HG03354 (cell line): ENCODE data around the gene GPX4.
"Not testable (repeated sequence)": the region's sequence is repeated elsewhere in the genome, so short reads cannot be mapped to it uniquely, and the experiment has no call there.

ENCODE experiments used
- ATAC-seq: cut with Tn5 transposase; IDR thresholded peaks from one replicate; pipeline ENCODE4 v1.9.1; 2021; ENCODE audit warnings: mild to moderate bottlenecking; ENCODE audit not compliant: unreplicated experiment, poor library complexity, severe bottlenecking

The GPX4 gene

DNA sequence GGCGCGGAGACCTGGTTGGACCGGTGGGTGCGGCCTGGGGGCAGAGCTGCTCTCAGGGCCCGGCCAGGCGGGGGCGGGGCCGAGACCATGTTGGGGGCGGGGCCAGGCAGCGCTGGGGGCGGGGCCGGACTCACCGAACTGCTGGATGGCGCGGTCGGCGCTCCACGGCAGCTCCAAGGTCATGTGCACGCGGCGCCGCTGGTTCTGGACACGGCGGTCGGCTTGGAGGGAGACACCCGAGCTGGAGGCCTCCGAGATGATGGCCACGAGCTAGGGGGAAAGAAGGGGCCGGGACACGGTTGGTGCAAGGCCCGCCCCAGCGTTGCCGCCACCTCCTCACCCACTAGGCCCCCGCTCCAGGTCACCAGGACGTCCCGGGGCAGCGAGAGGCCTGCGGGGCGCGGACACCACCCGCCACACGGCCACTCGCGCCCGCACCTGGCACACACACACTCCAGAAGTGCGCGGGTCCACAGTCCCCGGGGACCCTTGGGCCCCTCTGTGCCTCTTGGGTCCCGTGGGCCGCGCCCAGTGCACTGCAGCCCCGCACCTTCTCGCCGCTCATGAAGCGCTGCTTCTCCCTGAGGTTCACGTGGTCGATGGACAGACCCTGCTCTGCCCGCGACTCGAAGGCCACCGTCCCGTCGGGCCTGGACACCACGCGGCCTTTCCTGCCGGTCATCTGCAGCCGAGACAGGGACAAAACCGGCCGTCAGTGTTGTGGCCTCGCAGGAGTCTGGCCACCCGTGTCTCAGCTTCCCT lies 8.7 kb downstream of the GPX4 start:
- ATAC-seq = no peak

DNA sequence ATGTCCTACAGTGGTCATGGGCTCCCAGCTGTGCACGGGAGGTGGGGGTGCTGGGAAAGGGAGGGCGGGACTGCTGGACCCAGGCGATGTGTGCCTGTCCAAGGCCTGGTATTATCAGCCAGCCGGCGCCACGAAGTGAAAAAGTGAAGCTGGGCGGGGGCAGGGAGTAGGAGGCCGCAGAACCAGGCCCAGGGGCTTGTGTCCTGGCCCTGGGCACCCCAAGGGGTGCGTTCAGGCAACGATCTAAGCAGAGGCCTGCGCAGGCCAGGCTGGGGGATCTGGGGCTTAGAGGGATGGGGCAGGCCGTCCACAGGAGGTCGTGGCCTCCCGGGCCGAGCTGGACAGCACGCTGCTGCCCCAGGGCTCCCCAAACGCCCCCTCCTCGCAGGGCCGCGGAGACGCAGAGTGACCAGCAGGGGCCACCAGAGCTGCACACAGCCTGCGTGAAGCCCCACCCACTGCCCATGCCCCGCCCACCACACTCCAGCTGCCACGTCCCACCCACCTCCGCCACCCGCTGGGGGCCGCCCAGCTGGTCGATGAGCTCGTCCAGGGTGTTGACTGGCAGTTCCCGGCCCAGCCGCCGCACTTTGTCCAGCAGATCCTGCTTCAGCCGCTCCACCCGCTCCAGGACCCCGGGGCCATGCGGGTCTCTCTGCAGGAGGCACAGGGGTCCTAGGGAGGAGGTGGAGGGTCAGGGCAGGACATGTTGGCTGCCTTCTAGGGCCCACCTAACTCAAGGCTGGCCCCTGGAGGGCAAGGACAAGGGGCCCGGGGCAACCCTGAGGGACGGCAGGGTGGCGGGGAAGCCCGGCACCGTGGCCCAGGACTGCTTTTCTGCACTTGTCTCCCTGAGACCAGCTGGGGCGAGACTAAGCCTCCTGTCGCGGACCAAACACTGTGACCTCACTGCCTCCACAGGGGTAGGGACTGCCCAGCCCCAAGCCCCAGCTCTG lies 9.5 kb downstream of the GPX4 start:
- no peak for ATAC-seq

DNA sequence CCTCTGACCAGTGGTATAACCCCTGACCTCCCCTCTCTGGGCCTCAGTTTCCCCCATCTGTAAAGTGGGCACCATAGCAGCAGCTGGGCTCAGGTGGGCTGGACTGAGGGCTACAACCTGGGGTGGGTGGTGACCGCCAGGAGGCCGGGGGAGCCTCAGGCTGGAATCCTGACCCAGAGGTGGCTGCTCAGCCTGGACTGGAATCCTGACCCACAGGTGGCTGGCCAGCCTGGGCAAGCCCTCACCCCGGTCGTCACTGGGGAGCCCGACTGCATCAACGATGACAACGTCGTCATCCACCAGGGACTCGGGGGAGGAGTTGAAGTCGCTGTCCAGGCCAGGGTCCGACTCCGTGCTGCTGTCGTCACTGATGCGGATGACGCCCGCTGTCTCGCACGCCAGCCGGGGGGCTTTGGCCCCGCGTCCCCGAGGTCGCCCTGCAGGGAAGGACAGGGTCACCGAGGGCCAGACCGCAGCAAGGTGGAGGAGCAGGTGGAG lies 10.2 kb downstream of the GPX4 start:
- no peak for ATAC-seq

DNA sequence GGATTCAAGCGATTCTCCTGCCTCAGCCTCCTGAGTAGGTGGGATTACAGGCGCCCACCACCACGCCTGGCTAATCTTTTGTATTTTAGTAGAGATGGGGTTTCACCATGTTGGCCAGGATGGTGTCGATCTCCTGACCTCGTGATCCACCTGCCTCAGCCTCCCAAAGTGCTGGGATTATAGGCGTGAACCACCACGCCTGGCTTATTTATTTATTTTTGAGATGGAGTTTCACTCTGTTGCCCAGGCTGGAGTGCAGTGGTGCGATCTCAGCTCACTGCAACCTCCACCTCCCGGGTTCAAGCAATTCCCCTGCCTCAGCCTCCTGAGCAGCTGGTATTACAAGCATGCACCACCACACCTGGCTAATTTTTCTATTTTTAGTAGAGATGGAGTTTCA lies 10.9 kb downstream of the GPX4 start:
- ATAC-seq = not testable (repeated sequence)

DNA sequence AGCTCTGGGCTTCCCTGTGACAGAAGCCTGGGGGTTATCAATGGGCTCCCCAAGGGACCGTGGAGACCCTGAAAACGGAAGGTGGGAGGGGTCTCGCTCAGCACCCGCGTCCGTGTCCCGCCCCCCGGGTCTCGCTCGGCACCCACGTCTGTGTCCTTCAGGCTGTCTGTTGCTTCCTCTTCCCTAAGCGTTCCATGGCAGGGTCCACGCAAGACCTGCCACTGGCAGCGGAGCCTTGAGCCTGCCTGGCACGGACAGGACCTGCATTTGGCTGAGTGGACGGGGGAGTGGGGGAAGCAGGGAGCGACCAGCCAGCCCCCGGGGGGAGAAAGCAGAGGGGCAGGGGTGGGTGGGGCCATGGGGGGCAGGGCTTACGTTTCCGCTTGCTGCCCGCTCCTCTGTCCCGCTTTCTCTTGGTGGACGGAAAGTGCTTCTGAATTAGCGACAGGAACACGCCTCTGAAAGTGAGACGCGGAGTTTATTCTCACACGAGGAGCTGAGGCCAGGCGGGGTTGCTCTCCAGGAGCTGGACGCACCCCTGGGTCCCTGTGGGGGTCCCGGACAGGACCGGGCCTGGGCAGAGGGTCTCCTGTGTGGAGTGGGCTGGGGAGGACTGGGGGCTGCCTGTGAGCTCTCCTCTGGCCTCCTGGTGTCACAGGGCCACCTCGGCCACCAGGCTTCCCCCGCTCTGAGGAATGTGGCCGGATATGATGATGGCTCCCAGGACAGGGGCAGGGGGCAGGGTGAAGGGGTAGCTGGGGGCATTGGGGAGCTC lies 12.0 kb downstream of the GPX4 start:
- ATAC-seq = no peak

GRCh38 chr19:1116726-1117581 lies 13.2 kb downstream of the GPX4 start:
- ATAC-seq = no peak

DNA sequence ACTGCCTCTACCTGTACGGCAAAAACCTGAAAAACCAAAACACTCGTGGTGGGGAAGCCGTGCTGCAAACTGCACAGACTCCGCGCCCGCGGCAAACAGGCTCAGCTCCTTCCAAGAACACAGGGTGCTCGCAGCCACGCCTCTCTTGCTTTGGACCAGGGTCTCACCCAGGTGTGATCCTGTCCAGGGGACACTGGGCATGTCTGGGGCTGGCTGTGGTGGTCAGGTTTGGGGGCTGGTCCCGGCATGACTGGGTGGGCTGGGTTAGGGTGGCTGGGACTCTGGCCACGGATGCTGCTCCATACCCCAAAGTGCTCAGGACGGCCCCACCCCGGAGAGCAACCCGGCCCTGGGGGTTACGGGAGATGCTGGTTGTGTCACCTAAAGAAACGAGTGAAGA lies 13.9 kb downstream of the GPX4 start:
- no peak for ATAC-seq

GRCh38 chr19:1118999-1119398 lies 15.2 kb downstream of the GPX4 start:
- ATAC-seq = no peak

- ATAC-seq = no peak
Measured at GRCh38 chr19:1119475-1120217, 15.9 kb downstream of the GPX4 start.

- ATAC-seq = no peak
Measured at GRCh38 chr19:1121395-1121794, 17.6 kb downstream of the GPX4 start.

GRCh38 chr19:1122021-1122971 lies 18.5 kb downstream of the GPX4 start:
- ATAC-seq = no peak

DNA sequence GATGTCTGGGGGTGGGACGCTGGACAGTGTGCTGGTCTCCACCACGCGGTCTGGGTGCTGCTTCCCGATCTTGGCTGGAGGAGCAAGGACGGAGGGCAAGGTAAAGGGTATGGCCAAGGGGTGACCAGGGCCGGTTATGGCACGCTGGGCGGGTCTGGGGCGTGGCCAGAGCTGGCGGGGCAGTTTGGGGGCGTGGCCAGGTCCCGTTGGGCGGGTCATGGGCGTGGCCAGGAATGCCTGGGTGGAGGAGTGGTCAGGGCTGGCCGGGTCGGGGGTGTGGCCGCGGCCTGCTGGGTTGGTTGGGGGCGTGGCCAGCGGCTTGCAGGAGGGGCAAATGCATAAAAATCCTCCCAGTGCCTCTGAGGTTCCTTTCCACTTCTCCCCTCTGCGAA lies 19.2 kb downstream of the GPX4 start:
- no peak for ATAC-seq

- no peak for ATAC-seq
Measured at GRCh38 chr19:1123381-1123780, 19.6 kb downstream of the GPX4 start.

DNA sequence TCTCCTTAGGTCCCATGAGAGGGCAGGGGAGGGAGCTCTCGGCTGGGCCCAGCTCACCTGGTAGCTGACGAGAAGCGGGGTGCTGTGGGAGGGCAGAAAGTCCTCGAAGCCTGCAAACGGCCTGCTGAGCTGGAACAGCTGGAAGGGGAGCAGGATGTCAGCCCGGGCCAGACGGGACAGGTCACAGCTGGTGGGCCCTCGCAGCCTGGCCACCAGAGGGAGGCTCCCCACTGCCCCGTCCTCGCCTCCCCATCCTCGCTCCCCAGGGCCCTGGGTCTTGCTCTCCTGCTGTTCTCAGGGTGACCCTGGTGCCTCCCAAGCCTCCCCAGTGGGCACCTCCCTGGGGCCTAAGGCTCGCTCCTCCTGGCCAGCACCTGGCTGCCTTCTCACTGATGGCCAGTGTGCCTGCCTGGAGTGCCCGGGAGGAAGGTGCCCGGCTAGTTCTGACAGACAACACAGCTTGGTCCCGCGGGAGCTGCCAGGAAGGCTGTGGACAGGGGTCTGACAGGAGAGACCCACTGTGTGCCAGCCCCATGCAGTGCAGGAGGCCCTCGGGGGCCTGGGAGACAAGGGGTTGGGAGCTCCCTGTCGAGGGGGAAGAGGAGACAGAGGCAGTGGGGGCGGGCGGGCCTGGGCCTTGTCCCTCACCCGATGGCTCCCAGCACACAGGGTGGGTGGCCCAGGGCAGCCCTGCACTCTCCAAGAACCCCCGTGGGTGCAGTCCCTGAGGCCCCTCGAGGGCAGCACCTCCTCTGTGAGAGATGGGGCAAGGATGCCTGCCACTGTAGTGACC lies 20.3 kb downstream of the GPX4 start:
- no peak for ATAC-seq

GRCh38 chr19:1125601-1126467 lies 22.0 kb downstream of the GPX4 start:
- ATAC-seq = no peak
